GM12864 (cell line): Measurements from ENCODE around the gene RPUSD4.

Source experiments
- DNase-seq: peaks from one replicate; pipeline ENCODE4 v3.0.0-alpha.2; 2011; ENCODE audit warnings: low read depth
- H3K4me3 ChIP-seq: 2 replicates; pipeline ENCODE4 v1.5.1; 2011; ENCODE audit warnings: mild to moderate bottlenecking, low read depth, low read length, control low read depth
- TF ChIP-seq, protein P1 (sequence below): IDR thresholded peaks from 2 replicates; pipeline ENCODE4 v1.5.1; 2011; ENCODE audit warnings: low read depth, mild to moderate bottlenecking, moderate library complexity, low read length, control low read depth, inconsistent platforms; ENCODE audit errors: missing control alignments

Gene RPUSD4

DNA sequence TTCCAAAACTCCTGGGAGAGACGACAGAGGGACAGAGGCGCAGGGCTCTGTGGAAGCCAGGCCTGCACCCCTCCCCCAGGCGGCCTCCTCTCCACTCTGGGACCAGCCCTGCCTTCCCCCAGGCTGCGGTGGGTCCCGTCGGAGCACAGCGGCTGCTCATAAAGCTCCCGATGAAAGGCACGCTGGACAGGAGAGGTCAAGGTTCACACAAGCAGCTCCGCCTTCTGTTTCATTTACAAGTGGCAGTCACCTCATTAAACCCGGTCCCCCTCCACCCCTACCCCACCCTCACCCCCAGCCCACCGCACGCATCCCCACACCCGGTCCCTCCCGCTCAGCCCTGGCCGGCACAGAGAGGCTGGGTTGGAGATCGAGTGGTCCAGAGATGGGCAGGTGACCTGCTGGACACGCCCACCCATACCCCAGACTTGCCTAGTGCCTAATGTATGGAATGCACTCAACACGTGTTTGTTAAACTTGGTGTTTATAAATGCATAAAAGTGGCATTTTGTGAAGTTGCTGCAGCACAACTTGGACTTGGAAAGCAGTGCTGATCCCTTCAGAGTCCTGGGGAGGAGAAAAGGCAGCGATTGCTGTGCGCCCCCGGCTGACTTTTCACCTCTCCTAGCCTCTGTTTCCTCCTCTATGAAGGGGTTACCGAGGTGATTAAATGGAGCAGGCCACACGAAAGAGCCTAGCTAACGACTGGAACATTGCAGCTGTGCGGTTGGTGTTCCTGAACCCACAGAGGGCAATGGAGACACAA lies 26.0 kb downstream of the RPUSD4 start:
- no peak for DNase-seq
- TF ChIP-seq, protein P1, sequence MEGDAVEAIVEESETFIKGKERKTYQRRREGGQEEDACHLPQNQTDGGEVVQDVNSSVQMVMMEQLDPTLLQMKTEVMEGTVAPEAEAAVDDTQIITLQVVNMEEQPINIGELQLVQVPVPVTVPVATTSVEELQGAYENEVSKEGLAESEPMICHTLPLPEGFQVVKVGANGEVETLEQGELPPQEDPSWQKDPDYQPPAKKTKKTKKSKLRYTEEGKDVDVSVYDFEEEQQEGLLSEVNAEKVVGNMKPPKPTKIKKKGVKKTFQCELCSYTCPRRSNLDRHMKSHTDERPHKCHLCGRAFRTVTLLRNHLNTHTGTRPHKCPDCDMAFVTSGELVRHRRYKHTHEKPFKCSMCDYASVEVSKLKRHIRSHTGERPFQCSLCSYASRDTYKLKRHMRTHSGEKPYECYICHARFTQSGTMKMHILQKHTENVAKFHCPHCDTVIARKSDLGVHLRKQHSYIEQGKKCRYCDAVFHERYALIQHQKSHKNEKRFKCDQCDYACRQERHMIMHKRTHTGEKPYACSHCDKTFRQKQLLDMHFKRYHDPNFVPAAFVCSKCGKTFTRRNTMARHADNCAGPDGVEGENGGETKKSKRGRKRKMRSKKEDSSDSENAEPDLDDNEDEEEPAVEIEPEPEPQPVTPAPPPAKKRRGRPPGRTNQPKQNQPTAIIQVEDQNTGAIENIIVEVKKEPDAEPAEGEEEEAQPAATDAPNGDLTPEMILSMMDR: no peak
- H3K4me3 ChIP-seq: no peak overlapping the region

DNA sequence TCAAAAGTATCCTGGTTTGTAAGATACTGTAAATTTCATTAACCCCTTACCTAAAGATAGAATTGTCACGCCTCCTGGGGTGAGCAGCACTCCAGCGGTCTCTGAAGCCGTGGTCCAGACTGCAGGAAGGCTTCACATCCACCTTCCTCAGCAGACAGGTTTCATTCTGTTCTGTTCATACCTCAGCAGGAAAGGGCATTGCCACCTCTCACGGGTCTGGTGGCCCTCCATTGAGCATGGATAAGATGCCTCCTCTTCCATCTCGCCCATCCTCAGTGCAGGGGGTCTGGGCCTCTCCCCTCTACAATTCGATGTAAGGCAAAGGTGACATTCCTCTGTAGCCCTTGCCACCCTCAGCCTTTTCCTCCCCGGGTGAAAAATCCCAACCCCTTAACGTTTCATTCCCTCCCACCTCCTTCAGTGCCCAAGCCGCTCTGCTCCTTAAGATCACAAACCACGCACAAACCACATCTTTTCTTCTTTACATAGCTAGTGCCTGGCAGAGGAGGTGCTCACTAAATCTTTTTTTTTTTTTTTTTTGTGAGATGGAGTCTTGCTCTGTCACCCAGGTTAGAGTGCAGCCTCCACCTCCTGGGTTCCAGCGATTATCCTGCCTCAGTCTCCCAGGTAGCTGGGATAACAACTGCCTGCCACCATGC lies 28.5 kb downstream of the RPUSD4 start:
- DNase-seq: no peak
- no peak overlapping the region for H3K4me3 ChIP-seq
- TF ChIP-seq, protein P1: no peak

DNA sequence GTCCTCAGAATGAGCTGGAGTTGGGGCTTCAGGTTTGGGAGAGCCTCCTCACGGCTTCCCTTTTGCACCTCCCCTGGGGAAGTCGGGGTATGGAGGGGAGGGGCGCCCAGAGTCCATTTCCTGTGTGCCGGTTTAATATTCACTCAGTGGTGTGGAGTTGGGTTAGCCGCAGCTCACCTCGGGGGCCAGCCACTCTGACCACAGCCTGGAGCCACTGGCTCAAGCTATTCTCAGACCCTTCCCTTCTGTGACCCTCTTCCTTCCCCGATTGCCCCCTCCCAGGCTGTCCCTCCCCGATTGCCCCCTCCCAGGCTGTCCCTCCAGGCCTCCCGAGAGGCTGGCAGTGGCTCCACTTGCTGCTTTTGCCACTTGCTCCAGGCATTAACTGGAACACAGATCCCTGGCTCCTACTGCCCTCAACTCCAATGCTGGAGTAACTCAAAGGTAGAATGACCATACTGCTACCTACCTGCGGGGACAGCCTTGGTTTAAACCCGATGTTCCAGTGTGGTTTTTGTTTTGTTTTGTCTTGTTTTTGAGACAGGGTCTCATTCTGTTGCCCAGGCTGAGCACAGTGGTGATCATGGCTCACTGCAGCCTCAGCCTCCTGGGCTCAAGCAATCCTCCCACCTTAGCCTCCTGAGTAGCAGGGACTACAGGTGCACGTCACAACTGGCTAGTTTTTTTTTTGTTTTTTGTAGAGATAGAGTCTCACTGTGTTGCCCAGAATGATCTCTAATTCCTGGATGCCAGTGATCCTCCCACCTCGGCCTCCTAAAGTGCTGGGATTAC lies 29.3 kb downstream of the RPUSD4 start:
- no peak overlapping the region for H3K4me3 ChIP-seq
- no peak for DNase-seq
- TF ChIP-seq, protein P1: no peak

DNA sequence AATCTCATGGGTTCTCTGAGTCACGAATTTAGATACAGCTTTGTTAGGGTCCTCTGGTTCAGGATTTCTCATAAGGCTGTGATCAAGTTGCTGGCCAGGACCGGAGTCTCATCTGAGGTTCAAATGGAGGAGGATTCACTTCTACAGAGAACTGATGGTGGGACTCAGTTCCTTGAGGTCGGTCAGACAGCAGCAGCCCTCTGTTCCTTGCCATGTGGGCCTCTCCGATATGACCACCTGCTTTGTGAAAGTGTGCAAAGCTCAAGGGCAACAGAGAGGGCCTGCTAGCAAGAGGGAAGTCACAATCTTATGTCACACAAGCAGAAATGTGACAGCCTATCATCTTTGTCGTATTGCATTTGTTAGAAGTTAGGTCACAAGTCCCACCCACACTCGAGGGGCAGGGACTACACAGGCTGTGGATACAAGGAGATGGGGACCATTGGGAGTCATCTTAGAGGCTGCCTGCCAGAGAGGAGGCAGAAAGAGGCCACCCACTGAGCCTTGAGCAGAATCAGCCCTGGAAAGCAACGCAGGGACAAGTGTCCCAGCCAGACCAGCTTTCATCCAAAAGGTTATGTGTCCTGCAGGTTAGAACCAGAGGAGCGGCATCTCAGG lies 34.5 kb downstream of the RPUSD4 start:
- no peak for DNase-seq
- H3K4me3 ChIP-seq: no peak overlapping the region
- TF ChIP-seq, protein P1: no peak

DNA sequence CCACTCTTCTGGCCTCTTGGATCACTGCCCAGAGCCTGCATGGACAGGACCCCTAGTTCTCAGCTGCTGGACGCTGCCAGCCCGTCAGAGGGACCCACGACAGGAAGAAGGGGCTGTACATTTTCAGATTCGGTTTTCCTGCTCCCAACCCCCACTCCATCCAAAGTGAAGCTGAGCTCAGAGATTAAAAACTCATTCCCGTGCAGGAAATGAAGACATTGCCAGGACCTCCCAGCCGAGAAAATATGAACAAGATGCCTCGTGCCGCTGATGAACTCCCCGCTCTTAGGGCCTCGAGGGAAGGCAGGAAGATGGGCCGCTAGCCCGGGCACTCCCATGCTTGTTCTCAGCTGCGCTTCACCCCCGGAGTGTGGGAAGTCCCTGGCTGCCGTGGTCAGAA lies 36.1 kb downstream of the RPUSD4 start:
- TF ChIP-seq, protein P1: no peak
- no peak overlapping the region for H3K4me3 ChIP-seq
- DNase-seq: no peak

DNA sequence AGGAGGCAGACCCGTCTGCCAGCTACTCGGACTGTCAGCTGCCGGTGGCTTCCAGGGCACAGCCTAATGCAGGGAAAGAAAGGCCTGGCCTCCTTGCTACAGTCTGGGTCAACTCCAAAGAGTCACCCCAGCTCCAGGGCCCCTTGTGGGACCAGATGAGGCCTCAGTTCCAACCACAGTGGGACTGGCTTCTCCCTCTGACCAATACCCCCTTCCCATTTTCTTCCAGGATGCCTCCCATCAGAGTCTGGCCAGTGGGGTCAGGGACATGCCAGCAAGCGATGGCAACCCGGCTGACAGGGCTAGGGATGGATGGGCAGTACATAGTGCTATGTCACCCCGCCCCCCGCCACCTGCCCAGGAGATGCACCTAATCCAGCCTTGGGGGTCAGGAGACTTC lies 36.6 kb downstream of the RPUSD4 start:
- H3K4me3 ChIP-seq: no peak overlapping the region
- TF ChIP-seq, protein P1: no peak
- no peak for DNase-seq
